Gastrocnemius medialis (tissue), 4 donors: ENCODE data around the gene PDCD1. TPM values are rescaled to one million over a fixed set of nuclear protein-coding genes. Genes with fewer than 3 reads are reported as not detected.
A peak's percentile ranks its signal among the peaks of the same experiment; 100 is the strongest.

ENCODE experiments used
- ATAC-seq, 2 donors: fragments of 150-250 bp; one replicate each; pipeline ENCODE4 v1.9.1; 2016
- DNase-seq, 2 donors: peaks; one replicate each; pipeline ENCODE4 v3.0.0-alpha.2; 2019
- H3K27ac ChIP-seq, 4 donors: fragments of 200-600 bp; sonication (generic); 1 replicate in 1 of 4; 2 replicates in 3 of 4; pipeline ENCODE4 v1.5.1; 2016 to 2018; ENCODE audit warnings: mild to moderate bottlenecking in 2 of 4, moderate library complexity in 1 of 4
- H3K27me3 ChIP-seq, 3 donors: fragments of 200-600 bp; sonication (generic) in 2 of 3; 1 replicate in 1 of 3; 2 replicates in 2 of 3; pipeline versions ENCODE4 v1.5.1 to v1.6.0; 2016 to 2019; ENCODE audit warnings: mild to moderate bottlenecking in 1 of 3, moderate library complexity in 1 of 3
- H3K36me3 ChIP-seq, 2 donors: fragments of 200-600 bp; sonication (generic) in 1 of 2; one replicate each; pipeline ENCODE4 v1.5.1; 2017 to 2018
- H3K4me1 ChIP-seq, 2 donors: fragments of 200-600 bp; sonication (generic) in 1 of 2; one replicate each; pipeline ENCODE4 v1.5.1; 2016 to 2017; ENCODE audit warnings: mild to moderate bottlenecking in 2 of 2
- H3K4me3 ChIP-seq, 4 donors: fragments of 200-600 bp; sonication (generic) in 3 of 4; 1 replicate in 1 of 4; 2 replicates in 3 of 4; pipeline ENCODE4 v1.5.1; 2016 to 2019; ENCODE audit warnings: mild to moderate bottlenecking in 2 of 4
- H3K9me3 ChIP-seq, 3 donors: fragments of 200-600 bp; sonication (generic) in 2 of 3; 1 replicate in 1 of 3; 2 replicates in 2 of 3; pipeline ENCODE4 v1.5.1; 2016 to 2019
- POLR2A ChIP-seq, 2 donors: fragments of 450-650 bp; IDR thresholded peaks; one replicate each; pipeline ENCODE4 v1.6.1; 2017; ENCODE audit warnings: antibody characterized with exemption in 2 of 2, mild to moderate bottlenecking in 2 of 2, moderate library complexity in 2 of 2
- in situ Hi-C, 4 donors: fragments of 200-750 bp; cut with MboI; loops; one replicate each; pipeline versions ENCODE4 v1.15.0 to v1.8.0; 2017; ENCODE audit warnings: low sequenced_read_pairs in 4 of 4
- intact Hi-C: fragments of 100-400 bp; cut with DNase I; formaldehyde crosslinking; loops from one replicate; pipeline ENCODE4 v1.15.1; 2023; ENCODE audit warnings: low total_unique reads
- total RNA-seq, 4 donors: library from RNA; depleted of rRNA; stranded (reverse); fragments of >200 nt; gene quantifications; one replicate each; pipeline versions ENCODE4 v1.1.0 to v1.2.3, GENCODE V29; 2016
- TF ChIP-seq, protein P1 (sequence below), 5 experiments: fragments of 450-650 bp in 3 of 5; fragments of 200-600 bp in 2 of 5; sonication (generic) in 2 of 5; IDR thresholded peaks in 4 of 5; conservative IDR thresholded peaks in 1 of 5; 1 replicate in 4 of 5; 2 replicates in 1 of 5; pipeline ENCODE4 v1.5.1; 2016 to 2019; ENCODE audit warnings: antibody characterized with exemption in 5 of 5, mild to moderate bottlenecking in 3 of 5, moderate library complexity in 3 of 5

Gene PDCD1
- total RNA-seq, 4 donors from 2014 or later, result 0.13 TPM; not detected in 3

DNA sequence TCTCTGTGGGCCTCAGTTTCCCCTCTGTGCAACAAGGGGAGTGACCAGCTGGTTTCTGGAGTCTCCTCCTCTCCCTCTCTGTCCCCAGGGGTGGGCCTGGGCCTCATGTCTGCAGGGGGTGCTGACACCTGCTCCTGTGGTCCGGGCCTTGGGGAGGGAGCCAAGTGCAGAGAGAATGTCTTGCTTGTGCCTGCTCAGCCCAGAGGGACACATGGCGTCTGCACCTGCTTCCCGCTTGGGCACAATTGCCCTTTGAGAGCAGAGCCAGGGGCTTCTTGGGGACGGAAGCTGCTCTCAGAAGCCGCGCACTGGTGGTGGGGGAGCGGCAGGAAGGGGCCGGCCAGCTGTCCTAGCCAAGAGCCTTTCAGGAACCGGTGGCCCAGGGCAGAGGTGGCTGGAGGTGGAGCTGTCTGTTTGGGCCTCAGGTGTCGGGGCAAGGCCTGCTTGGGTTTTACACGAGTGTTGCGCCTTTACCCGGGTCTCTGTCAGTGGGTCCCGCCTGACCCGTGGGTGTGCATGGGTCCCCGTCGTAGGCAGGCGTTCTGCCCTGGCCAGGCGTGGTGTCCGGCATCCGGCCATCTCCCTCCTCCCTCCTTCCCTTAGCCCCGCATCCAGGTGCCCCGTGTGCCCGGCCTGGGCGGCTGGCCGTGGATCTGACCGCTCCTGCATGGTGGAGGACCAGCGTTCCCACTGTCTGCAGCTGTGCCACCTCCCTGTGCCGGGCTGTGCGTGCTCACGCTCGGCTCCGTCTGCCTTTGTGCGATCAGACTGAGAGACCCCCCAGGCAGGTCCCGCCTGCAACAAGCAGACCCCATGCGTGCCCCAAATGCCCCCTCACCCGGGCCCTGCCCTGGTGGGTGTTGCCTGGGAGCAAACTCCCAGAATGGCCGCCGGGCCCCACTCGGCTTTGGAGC lies 45.7 kb downstream of the PDCD1 start:
- ATAC-seq (no peak), DNase-seq (no peak)
- Histone ChIP-seq H3K36me3 (no peaks in the 10 kb centered on the region), H3K4me3 (no peak overlapping the region), H3K27ac (peak overlapping the region in 1 of 4 donors; percentile 33), H3K27me3 (no peaks in the 10 kb centered on the region), H3K9me3 (no peaks in the 10 kb centered on the region), H3K4me1 (peaks cover 0 to 19% of the 10 kb centered on the region in 2 donors)
- intact Hi-C loops, result no loop called here
- TF ChIP-seq, protein P1, sequence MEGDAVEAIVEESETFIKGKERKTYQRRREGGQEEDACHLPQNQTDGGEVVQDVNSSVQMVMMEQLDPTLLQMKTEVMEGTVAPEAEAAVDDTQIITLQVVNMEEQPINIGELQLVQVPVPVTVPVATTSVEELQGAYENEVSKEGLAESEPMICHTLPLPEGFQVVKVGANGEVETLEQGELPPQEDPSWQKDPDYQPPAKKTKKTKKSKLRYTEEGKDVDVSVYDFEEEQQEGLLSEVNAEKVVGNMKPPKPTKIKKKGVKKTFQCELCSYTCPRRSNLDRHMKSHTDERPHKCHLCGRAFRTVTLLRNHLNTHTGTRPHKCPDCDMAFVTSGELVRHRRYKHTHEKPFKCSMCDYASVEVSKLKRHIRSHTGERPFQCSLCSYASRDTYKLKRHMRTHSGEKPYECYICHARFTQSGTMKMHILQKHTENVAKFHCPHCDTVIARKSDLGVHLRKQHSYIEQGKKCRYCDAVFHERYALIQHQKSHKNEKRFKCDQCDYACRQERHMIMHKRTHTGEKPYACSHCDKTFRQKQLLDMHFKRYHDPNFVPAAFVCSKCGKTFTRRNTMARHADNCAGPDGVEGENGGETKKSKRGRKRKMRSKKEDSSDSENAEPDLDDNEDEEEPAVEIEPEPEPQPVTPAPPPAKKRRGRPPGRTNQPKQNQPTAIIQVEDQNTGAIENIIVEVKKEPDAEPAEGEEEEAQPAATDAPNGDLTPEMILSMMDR (IDR thresholded peaks at IDR 0.05 in 4 of 5, conservative IDR thresholded peaks at IDR 0.05 in 1 of 5), result no peak
- TF ChIP-seq POLR2A (IDR thresholded peaks at IDR 0.05), result no peak
- in situ Hi-C loops, result no loop called here

DNA sequence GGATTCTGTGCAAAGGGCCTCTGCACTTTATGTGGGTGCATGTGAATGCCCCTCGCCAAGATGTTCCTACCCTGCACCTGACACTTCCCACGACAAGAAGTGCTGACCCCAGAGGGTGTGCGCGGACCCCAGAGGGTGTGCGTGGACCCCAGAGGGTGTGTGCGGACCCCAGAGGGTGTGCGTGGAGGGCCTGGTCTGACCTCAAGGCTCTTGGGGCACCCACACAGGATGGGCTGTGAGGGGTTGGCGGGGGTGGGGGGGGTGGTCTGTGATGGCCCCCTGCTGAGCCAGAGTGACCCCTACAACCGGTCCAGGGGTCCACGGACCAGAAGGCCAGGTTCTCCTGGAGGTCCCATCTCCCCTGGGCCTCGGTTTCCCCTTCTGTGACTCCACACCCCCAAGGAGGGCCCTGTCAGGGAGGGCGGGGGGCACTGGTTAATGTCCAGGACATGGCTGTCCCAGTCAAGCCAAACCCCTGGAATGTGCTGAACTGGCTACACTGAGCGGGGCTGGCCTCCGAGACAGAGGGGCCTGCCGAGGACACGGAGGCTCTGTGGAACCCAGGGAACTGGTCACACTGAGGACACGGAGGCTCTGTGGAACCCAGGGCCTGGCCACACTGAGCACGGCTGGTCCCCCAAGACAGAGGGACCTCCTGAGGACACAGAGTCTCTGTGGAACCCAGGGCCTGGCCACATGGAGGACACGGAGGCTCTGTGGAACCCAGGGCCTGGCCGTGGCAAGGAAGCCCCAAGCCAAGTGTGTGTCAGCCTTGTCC lies 46.6 kb downstream of the PDCD1 start:
- Histone ChIP-seq H3K36me3 (no peaks in the 10 kb centered on the region), H3K27me3 (no peaks in the 10 kb centered on the region), H3K9me3 (no peaks in the 10 kb centered on the region), H3K4me3 (no peak overlapping the region), H3K27ac (no peak overlapping the region), H3K4me1 (peaks cover 0 to 19% of the 10 kb centered on the region in 2 donors)
- ATAC-seq (no peak), DNase-seq (peak in 1 of 2 donors; percentile 15)
- TF ChIP-seq, protein P1 (IDR thresholded peaks at IDR 0.05 in 4 of 5, conservative IDR thresholded peaks at IDR 0.05 in 1 of 5), result no peak
- no peak for TF ChIP-seq POLR2A (IDR thresholded peaks at IDR 0.05)
- intact Hi-C loops (no loop called here), in situ Hi-C loops (no loop called here)

DNA sequence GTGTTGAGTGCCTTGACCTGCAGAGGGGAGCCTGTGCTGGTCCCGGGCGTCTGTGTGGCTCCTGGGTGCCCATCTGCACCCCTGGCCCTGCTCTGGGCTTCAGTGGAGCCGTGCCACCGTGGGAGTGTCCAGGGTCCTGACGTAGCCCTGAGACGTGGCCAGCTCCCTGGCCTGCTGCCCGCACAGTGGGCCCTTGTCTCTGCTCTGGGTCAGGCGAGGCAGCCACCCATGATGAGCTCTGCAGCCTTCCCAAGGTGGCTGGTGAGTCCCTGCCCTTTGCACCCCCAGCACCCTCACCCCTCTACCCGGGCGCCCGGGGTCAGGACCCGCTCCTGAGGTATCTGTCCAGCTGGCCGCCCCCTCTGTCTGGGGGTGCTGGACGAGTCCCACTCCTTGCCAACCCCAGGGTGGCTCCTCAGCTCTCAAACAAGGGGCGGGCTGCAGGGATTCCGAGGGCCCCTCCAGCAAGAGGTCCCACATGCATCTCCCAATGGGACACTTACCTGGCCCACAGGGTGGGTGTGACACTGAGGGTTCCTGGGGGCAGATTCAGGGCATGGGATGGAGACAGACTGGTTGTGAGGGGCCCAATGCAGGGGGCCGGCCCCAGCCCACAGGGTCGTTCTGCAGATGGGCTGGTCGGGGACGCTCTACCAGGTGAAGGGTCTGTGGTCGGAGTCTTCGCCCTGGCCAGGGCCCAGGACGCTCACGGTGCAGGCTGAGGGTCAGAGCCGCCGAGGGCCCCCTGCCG lies 47.3 kb downstream of the PDCD1 start:
- peaks cover 0 to 19% of the 10 kb centered on the region in 2 donors for H3K4me1 ChIP-seq
- H3K27ac ChIP-seq, result peak overlapping the region; percentile 60 to 78 (median 76)
- peak in 1 of 2 donors; percentile 23 for ATAC-seq
- in situ Hi-C loops (no loop called here), intact Hi-C loops (no loop called here)
- no peaks in the 10 kb centered on the region for H3K36me3 ChIP-seq
- no peaks in the 10 kb centered on the region for H3K27me3 ChIP-seq
- H3K4me3 ChIP-seq, result peak overlapping the region in 1 of 4 donors; percentile 36
- DNase-seq, result peak in 1 of 2 donors; percentile 63
- H3K9me3 ChIP-seq, result no peaks in the 10 kb centered on the region
- TF ChIP-seq, protein P1 (IDR thresholded peaks at IDR 0.05 in 4 of 5, conservative IDR thresholded peaks at IDR 0.05 in 1 of 5), result no peak
- no peak for TF ChIP-seq POLR2A (IDR thresholded peaks at IDR 0.05)

DNA sequence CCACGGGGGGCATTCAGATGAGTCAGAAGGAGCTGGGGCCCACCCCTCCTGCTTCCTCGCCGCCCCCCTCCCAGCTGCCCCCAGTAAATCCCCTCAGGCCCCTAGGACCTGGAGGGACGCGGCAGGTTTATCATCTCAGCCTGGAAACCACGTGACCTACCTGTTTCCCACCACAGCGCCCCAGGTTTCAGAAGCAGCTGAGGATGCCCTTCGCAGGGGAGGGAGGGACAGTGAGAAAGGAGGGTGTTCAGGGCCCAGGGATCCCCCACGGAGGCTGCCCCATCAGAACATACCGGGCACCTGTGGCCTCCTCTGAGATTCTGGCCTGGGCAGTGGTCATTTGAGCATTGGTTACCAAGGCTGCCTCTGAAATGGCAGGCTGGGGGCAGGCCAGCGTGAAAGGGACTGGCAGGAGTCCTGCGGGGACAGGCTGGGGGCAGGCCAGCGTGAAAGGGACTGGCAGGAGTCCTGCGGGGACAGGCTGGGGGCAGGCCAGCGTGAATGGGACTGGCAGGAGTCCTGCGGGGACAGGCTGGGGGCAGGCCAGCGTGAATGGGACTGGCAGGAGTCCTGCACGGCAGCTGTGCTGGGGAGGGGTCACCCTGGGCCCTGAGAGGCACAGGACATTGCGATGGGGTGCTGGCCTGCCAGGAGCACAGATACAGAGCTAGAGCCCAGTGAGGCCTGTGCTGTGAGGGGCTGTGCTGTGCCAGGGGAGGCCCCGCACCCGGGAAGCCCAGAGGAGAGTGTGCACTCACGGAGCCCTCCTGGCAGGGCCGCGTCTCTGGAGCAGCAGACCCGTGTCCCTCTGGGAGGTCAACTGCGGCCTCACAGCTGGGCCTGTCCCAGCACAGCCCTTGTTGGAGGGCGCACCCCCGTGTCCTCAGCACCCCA lies 48.1 kb downstream of the PDCD1 start:
- intact Hi-C loops, result no loop called here

More for the DNA sequence above, 48.1 kb downstream of the PDCD1 start:
- ATAC-seq (peak in 1 of 2 donors; percentile 45), DNase-seq (peak in 1 of 2 donors; percentile 79)
- Histone ChIP-seq H3K27ac (peak overlapping the region; percentile 60 to 78 (median 76)), H3K4me1 (peaks cover 0 to 19% of the 10 kb centered on the region in 2 donors), H3K36me3 (no peaks in the 10 kb centered on the region), H3K9me3 (no peaks in the 10 kb centered on the region), H3K4me3 (peak overlapping the region in 2 of 4 donors; percentile 25 to 36), H3K27me3 (no peaks in the 10 kb centered on the region)
- in situ Hi-C loops, result no loop called here
- TF ChIP-seq POLR2A (IDR thresholded peaks at IDR 0.05), result no peak
- TF ChIP-seq, protein P1 (IDR thresholded peaks at IDR 0.05 in 4 of 5, conservative IDR thresholded peaks at IDR 0.05 in 1 of 5), result no peak
